Calu3 (cell line): ENCODE measurements around the gene NUP188. TPM values are rescaled to one million over a fixed set of nuclear protein-coding genes. Genes with fewer than 3 reads are reported as not detected.

Experiments used
- Bru-seq: library from RNA; stranded (reverse); fragments of 400-500 nt; gene quantifications from one replicate; lab custom pipeline; 2021; lab: Mats Ljungman, UMichigan
- BruChase-seq, 2 experiments: library from RNA; stranded (reverse); fragments of 400-500 nt; gene quantifications; one replicate each; lab custom pipeline; 2021; lab: Mats Ljungman, UMichigan
- BruUV-seq: library from RNA; stranded (reverse); fragments of 400-500 nt; replicated peaks from 2 replicates; lab custom pipeline; 2021; lab: Mats Ljungman, UMichigan
- CTCF ChIA-PET: fragments of 300-600 bp; sonication (Branson Sonifier 250); formaldehyde crosslinking; loops from one replicate; lab custom pipeline; 2022; ENCODE audit warnings: antibody characterized with exemption; lab: Charles Lee
- DNase-seq: peaks from one replicate; pipeline ENCODE4 v3.0.0; 2022
- H3K27ac Mint-ChIP-seq: one replicate; pipeline ENCODE4 v1.8.0; 2022; ENCODE audit warnings: mixed read lengths; ENCODE audit not compliant: unreplicated experiment
- H3K27me3 Mint-ChIP-seq: one replicate; pipeline ENCODE4 v1.8.0; 2022; ENCODE audit warnings: mixed read lengths; ENCODE audit not compliant: unreplicated experiment
- H3K36me3 Mint-ChIP-seq: one replicate; pipeline ENCODE4 v1.8.0; 2022; ENCODE audit warnings: mild to moderate bottlenecking, moderate library complexity, mixed read lengths; ENCODE audit not compliant: insufficient read depth, unreplicated experiment
- H3K4me1 Mint-ChIP-seq: one replicate; pipeline ENCODE4 v1.8.0; 2022; ENCODE audit warnings: mild to moderate bottlenecking, low read depth, mixed read lengths; ENCODE audit not compliant: unreplicated experiment
- H3K4me3 Mint-ChIP-seq: one replicate; pipeline ENCODE4 v1.8.0; 2022; ENCODE audit warnings: mild to moderate bottlenecking, low read depth, moderate library complexity, mixed read lengths; ENCODE audit not compliant: unreplicated experiment
- H3K9me3 Mint-ChIP-seq: one replicate; pipeline ENCODE4 v1.8.0; 2022; ENCODE audit warnings: low read depth, mixed read lengths; ENCODE audit not compliant: unreplicated experiment
- intact Hi-C: fragments of 100-400 bp; cut with micrococcal nuclease; formaldehyde crosslinking; loops from one replicate; pipeline ENCODE4 v1.10.0; 2022; ENCODE audit not compliant: unreplicated experiment
- long read RNA-seq: library from polyadenylated mRNA; stranded (forward); transcript quantifications from one replicate; pipeline ENCODE4 v2.0.0, GENCODE V29; 2022
- total RNA-seq: library from RNA; stranded (reverse); gene quantifications from 2 replicates; pipeline ENCODE4 v1.2.3, GENCODE V29; 2022
- TF ChIP-seq, protein P1 (sequence below): fragments of 200-600 bp; IDR thresholded peaks from one replicate; pipeline ENCODE4 v1.8.0; 2022; ENCODE audit warnings: antibody characterized with exemption; ENCODE audit not compliant: unreplicated experiment

The NUP188 gene, protein sequence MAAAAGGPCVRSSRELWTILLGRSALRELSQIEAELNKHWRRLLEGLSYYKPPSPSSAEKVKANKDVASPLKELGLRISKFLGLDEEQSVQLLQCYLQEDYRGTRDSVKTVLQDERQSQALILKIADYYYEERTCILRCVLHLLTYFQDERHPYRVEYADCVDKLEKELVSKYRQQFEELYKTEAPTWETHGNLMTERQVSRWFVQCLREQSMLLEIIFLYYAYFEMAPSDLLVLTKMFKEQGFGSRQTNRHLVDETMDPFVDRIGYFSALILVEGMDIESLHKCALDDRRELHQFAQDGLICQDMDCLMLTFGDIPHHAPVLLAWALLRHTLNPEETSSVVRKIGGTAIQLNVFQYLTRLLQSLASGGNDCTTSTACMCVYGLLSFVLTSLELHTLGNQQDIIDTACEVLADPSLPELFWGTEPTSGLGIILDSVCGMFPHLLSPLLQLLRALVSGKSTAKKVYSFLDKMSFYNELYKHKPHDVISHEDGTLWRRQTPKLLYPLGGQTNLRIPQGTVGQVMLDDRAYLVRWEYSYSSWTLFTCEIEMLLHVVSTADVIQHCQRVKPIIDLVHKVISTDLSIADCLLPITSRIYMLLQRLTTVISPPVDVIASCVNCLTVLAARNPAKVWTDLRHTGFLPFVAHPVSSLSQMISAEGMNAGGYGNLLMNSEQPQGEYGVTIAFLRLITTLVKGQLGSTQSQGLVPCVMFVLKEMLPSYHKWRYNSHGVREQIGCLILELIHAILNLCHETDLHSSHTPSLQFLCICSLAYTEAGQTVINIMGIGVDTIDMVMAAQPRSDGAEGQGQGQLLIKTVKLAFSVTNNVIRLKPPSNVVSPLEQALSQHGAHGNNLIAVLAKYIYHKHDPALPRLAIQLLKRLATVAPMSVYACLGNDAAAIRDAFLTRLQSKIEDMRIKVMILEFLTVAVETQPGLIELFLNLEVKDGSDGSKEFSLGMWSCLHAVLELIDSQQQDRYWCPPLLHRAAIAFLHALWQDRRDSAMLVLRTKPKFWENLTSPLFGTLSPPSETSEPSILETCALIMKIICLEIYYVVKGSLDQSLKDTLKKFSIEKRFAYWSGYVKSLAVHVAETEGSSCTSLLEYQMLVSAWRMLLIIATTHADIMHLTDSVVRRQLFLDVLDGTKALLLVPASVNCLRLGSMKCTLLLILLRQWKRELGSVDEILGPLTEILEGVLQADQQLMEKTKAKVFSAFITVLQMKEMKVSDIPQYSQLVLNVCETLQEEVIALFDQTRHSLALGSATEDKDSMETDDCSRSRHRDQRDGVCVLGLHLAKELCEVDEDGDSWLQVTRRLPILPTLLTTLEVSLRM (N-terminal part only)
- 34.3 and 49.6 TPM in 2 replicates for total RNA-seq
- Bru-seq, nascent RNA, result percentile 58 among the genes with signal in this experiment
- BruChase-seq, experiment 1, labeled RNA remaining after a 6-hour chase, result percentile 72 among the genes with signal in this experiment
- percentile 64 among the genes with signal in this experiment for BruChase-seq, experiment 2, labeled RNA remaining after a 2-hour chase
- long read RNA-seq, full-length matches to known transcripts, result 17 of 106 reads
- long read RNA-seq, partial matches to known transcripts, result 76 of 106 reads
- long read RNA-seq, other reads (novel, unspliced or antisense), result 13 of 106 reads

DNA sequence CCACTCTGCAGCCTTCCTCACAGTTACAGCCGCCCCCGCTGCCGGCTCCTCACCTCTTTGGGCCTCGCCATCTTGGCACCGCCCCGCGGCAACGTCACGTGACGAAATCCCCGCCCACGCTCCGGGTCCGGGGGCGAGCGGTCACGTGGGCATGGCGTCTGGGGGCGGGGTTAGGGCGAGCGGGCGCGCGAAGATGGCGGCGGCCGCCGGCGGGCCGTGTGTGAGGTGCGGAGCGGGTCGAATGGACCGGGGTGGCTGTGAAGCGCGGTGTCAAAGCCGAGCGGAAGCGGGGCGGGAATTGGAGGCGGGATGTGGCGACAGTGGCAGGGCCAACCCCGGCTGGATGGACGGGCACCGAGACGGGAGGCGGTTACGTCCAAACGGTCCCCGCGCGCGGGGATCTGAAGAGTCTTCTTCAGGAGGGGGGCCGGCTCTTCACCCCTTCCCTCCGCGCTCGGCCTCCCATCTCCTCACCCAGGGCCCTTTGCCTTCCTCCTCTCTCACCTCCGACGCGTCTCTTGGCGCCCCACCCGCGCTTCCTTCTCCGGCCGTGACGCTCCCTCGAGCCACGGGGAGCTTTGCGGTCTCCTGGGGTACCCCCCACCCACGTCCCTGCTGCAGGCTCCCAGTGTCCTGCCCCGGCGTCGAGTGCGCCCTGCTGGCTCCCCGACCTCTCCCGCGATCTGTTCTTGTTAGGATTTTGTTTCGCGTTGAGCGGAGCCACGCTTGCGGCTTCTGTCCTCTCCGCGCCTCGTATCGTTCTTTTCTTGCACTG lies at the start of gene NUP188, which contains the start of gene DOLK:
NUP188 (plus strand) TSS at position 173 of the 775 bp plus-strand sequence; CDS start at position 194, 21 bp downstream.
DOLK (minus strand) TSS at position 77 of the 775 bp plus-strand sequence. CDS start 300 bp downstream, outside the sequence.
- DNase-seq, result peak; percentile 95
- H3K36me3 Mint-ChIP-seq, result peaks cover 39% of the 10 kb centered on the region
- intact Hi-C loops, result no loop called here
- TF ChIP-seq, protein P1, sequence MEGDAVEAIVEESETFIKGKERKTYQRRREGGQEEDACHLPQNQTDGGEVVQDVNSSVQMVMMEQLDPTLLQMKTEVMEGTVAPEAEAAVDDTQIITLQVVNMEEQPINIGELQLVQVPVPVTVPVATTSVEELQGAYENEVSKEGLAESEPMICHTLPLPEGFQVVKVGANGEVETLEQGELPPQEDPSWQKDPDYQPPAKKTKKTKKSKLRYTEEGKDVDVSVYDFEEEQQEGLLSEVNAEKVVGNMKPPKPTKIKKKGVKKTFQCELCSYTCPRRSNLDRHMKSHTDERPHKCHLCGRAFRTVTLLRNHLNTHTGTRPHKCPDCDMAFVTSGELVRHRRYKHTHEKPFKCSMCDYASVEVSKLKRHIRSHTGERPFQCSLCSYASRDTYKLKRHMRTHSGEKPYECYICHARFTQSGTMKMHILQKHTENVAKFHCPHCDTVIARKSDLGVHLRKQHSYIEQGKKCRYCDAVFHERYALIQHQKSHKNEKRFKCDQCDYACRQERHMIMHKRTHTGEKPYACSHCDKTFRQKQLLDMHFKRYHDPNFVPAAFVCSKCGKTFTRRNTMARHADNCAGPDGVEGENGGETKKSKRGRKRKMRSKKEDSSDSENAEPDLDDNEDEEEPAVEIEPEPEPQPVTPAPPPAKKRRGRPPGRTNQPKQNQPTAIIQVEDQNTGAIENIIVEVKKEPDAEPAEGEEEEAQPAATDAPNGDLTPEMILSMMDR, result no peak
- peak within 1 kb of the TSS; percentile 78 for H3K27ac Mint-ChIP-seq
- H3K27me3 Mint-ChIP-seq, result no peaks in the 10 kb centered on the region
- BruUV-seq, result no TSS peak
- H3K4me1 Mint-ChIP-seq, result peaks cover 13% of the 10 kb centered on the region
- no peaks in the 10 kb centered on the region for H3K9me3 Mint-ChIP-seq
- CTCF ChIA-PET, result interaction anchor here (1.0 kb wide), 1 partner anchor 35 kb away, joined by 4 read pairs; no protein-coding TSS in a partner anchor
- H3K4me3 Mint-ChIP-seq, result peak within 1 kb of the TSS; percentile 98

DNA sequence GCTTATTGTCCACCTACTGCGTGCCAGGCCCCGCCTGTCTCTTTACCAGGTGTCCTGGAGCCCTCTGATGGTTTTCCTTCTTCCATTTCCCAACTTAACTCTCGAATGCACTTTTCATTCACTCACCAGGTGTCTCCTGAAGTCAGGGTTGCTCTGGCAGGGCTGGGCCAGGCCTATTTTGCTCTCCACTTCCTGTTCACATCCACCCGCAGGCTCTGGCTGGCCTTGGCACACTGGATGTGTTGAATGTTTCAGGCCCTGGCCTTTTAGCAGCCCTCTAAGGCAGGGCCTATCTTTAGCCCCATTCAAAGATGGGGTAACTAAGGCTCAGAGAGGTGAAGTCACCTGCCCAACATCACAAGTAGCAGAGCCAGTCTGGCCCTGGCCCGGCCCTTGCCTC lies 49.1 kb upstream of the NUP188 start:
- CTCF ChIA-PET, result no interaction called here
- BruUV-seq, result no TSS peak
- no peak overlapping the region for H3K27ac Mint-ChIP-seq

DNA sequence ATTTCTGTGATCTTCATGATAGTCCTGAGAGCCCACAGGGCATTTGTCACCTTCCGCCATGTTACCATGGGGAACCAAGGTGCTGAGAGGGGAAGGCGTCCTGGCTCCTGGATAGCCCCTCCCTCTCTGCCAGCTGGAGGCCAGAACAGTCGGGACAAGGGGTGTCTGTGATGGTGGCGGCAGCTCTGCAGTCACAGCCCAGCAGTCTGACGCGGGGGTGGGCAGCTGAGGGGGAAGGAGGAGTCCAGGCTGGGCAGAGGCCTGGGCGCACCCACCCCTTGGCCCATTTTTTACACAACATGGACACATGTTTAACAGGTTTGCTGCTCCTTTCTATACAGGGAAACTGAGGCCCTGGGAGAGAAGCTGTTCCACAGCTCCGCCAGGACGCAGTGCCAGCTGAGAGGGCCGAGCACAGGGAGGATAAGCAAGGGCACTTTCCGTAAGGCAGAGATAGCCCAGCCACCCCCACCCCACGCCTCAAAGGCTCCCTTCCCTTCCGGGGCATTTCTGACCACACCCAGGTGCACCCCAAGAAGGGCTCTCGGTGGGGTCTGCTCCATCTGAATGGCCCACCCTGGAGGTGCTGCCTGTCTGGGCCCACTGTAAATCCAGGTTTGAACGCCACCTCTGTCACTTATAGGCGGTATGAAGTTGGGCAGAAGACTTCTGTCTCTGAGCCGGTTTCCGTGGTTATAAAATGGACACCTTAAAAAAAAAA lies 48.5 kb upstream of the NUP188 start:
- no peaks in the 10 kb centered on the region for H3K27me3 Mint-ChIP-seq
- H3K36me3 Mint-ChIP-seq, result peaks cover 20% of the 10 kb centered on the region
- CTCF ChIA-PET, result no interaction called here
- H3K27ac Mint-ChIP-seq, result no peak overlapping the region
- no TSS peak for BruUV-seq
- H3K4me3 Mint-ChIP-seq, result no peak overlapping the region
- intact Hi-C loops, result no loop called here
- H3K9me3 Mint-ChIP-seq, result no peaks in the 10 kb centered on the region
- H3K4me1 Mint-ChIP-seq, result peaks cover 9% of the 10 kb centered on the region
- no peak for DNase-seq
- TF ChIP-seq, protein P1, result no peak

More for the DNA sequence above, 49.1 kb upstream of the NUP188 start:
- H3K27me3 Mint-ChIP-seq, result no peaks in the 10 kb centered on the region
- H3K4me1 Mint-ChIP-seq, result peaks cover 9% of the 10 kb centered on the region
- no peaks in the 10 kb centered on the region for H3K9me3 Mint-ChIP-seq
- TF ChIP-seq, protein P1, result no peak
- intact Hi-C loops, result no loop called here
- peaks cover 20% of the 10 kb centered on the region for H3K36me3 Mint-ChIP-seq
- H3K4me3 Mint-ChIP-seq, result no peak overlapping the region
- DNase-seq, result no peak
